Immature natural killer cell (primary cell): ENCODE measurements around the gene ALX3. TPM values are rescaled to one million over a fixed set of nuclear protein-coding genes. Genes with fewer than 3 reads are reported as not detected.

ENCODE experiments used
- DNase-seq, 3 donors: peaks; one replicate each; pipeline ENCODE4 v3.0.0; 2022; ENCODE audit warnings: mixed read lengths in 1 of 3
- H3K27ac Mint-ChIP-seq, 6 donors: one replicate each; pipeline ENCODE4 v1.8.0; 2020; ENCODE audit warnings: mixed read lengths in 6 of 6, mild to moderate bottlenecking in 5 of 6, inconsistent platforms in 4 of 6, moderate library complexity in 3 of 6
- H3K27me3 Mint-ChIP-seq, 3 donors: one replicate each; pipeline ENCODE4 v1.8.0; 2020 to 2021; ENCODE audit warnings: low read depth in 3 of 3, mild to moderate bottlenecking in 3 of 3, mixed read lengths in 3 of 3, moderate library complexity in 3 of 3, inconsistent platforms in 1 of 3
- H3K36me3 Mint-ChIP-seq, 3 donors: one replicate each; pipeline ENCODE4 v1.8.0; 2020; ENCODE audit warnings: mixed read lengths in 3 of 3, inconsistent platforms in 2 of 3, mild to moderate bottlenecking in 2 of 3
- H3K4me1 Mint-ChIP-seq, 2 donors: one replicate each; pipeline ENCODE4 v1.8.0; 2020; ENCODE audit warnings: inconsistent platforms in 2 of 2, mild to moderate bottlenecking in 2 of 2, mixed read lengths in 2 of 2, moderate library complexity in 1 of 2
- H3K4me3 Mint-ChIP-seq, 5 donors: one replicate each; pipeline ENCODE4 v1.8.0; 2020; ENCODE audit warnings: mild to moderate bottlenecking in 5 of 5, mixed read lengths in 5 of 5, inconsistent platforms in 3 of 5, moderate library complexity in 3 of 5
- H3K9me3 Mint-ChIP-seq, 6 donors: one replicate each; pipeline ENCODE4 v1.8.0; 2020; ENCODE audit warnings: mild to moderate bottlenecking in 6 of 6, mixed read lengths in 6 of 6, inconsistent platforms in 4 of 6, moderate library complexity in 3 of 6
- polyA plus RNA-seq, 3 donors: library from polyadenylated mRNA; unstranded; fragments of 300-500 nt; fragmentation: Illumina TruSeq; gene quantifications; one replicate each; pipeline ENCODE4 v1.2.3, GENCODE V29; 2021

The ALX3 gene
- polyA plus RNA-seq, result not detected

DNA sequence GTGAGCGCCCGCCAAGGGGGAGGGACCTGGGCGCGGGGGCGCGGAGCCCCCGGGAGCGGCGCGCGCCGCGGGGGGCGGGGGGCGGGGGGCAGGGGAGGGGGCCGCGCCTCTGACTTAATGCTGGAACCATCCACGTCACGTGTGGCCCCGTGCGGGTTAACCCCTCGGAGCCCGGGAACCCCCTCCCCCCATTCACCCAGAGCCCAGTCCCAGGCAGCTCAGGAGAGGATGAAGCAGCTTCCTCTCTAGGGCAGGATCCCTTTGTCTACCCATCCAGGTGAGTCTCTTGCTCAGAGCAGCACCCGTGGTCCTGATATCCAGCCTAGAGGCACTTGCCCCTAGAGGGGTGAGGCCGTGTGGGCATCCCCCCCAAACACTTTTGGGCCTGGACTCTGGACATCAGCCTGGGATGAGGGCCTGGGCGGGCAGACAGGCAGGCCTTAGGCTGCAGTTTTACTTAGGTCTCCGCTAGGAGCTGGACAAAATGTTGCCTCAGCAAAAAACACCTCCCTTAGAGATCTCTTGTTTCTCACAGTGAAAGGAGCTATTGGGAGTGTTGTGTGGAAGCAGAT lies at the start of gene ALX3:
Gene ALX3 (minus strand): TSS at position 2 of the 572 bp plus-strand sequence. CDS start 60 bp downstream, outside the sequence.
- DNase-seq, result no peak
- peak within 1 kb of the TSS in 1 of 5 donors; percentile 20 for H3K4me3 Mint-ChIP-seq
- H3K36me3 Mint-ChIP-seq, result peaks cover 0 to 3% (median 0%) of the 10 kb centered on the region in 3 donors
- no peak within 1 kb of the TSS for H3K27ac Mint-ChIP-seq
- peaks cover 6 to 25% (median 20%) of the 10 kb centered on the region in 3 donors for H3K27me3 Mint-ChIP-seq
- H3K9me3 Mint-ChIP-seq, result no peaks in the 10 kb centered on the region
- H3K4me1 Mint-ChIP-seq, result peaks cover 6 to 8% of the 10 kb centered on the region in 2 donors

DNA sequence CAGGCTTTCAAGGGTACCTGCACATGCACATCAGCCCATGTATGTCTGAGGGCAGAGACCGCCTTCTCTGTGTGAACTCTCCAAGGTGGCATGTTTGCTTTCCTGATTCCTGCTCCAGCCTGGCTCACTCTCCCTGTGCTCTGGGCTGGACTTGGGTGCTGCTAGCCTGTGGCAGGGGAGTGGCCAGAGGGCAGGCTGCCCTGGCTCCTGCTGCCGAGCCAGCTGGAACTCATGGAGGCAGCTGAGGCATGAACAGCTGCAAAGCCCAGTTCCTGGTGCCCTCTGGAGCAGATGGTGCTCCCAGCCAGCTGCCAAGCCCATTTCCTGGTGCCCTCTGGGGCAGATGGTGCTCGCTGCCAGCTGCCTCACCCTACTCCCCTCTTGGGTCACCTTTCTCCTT lies 49.4 kb upstream of the ALX3 start:
- DNase-seq, result no peak
- Mint-ChIP-seq H3K27ac (peak overlapping the region in 2 of 6 donors; percentile 79 to 86), H3K9me3 (peaks cover 4 to 8% (median 5%) of the 10 kb centered on the region in 6 donors), H3K4me3 (no peak overlapping the region), H3K27me3 (peaks cover 12 to 51% (median 33%) of the 10 kb centered on the region in 3 donors), H3K4me1 (peaks cover 4 to 5% of the 10 kb centered on the region in 2 donors), H3K36me3 (peaks cover 0 to 4% (median 0%) of the 10 kb centered on the region in 3 donors)

DNA sequence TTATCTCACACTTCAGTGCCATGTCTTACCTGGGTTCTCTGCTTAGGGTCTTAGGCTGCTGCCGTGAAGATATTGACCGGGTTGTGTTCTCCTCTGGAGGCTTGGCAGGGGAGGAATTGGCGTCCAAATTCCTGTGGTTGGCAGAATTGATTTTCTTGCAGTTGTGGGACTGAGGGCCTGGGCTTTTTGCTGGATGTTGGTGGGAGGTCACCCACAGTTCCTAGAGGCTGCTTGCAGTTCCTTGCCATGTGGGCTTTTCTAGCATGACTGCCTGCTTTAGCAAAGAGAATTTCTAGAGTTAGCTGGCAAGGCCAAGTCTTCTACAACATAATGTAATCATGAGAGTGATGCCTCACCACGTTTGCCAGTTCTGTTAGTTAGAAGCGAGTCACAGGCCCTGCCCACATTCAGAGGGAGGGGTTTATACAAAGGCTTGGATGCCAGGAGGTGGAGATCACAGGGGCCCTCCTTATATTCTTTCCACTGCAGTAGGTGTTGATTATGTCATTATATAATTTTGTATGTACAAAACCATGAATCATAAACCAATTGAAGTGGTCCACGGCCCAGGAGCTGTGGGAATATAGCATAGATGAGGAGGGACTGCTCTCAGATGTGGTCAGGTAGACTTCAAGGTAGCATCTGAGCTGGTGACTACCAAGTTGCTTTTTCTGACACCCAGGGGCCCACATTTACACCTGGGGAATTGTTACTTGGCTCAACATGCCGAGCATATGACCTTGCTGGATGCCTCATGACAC lies 48.3 kb upstream of the ALX3 start:
- no peak for DNase-seq
- peaks cover 4 to 8% (median 5%) of the 10 kb centered on the region in 6 donors for H3K9me3 Mint-ChIP-seq
- H3K4me3 Mint-ChIP-seq, result no peak overlapping the region
- H3K4me1 Mint-ChIP-seq, result peaks cover 4 to 5% of the 10 kb centered on the region in 2 donors
- H3K36me3 Mint-ChIP-seq, result peaks cover 0 to 4% (median 0%) of the 10 kb centered on the region in 3 donors
- H3K27ac Mint-ChIP-seq, result no peak overlapping the region
- H3K27me3 Mint-ChIP-seq, result peaks cover 12 to 42% (median 30%) of the 10 kb centered on the region in 3 donors

DNA sequence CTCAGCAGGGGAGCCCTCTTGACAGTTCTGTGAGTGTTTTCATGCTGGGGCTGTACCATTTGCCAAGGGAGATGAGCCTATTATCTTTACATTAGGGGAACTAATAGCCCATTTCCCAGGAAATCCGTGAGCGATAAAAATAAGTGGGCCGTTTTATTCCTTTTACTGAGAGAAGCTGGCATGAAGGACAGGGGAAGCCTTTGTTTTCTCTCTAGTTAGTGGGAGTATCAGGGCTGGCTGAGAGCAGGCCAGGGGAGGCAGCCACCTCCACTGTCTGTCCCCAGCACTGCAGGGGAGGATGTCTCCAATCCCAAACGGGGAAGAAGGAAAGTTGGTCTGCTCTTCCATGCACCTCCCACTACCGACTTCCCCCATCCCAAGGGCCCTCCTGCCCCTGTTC lies 44.3 kb upstream of the ALX3 start:
- H3K36me3 Mint-ChIP-seq, result no peaks in the 10 kb centered on the region
- no peaks in the 10 kb centered on the region for H3K9me3 Mint-ChIP-seq
- no peak overlapping the region for H3K4me3 Mint-ChIP-seq
- DNase-seq, result no peak
- no peaks in the 10 kb centered on the region for H3K4me1 Mint-ChIP-seq
- H3K27ac Mint-ChIP-seq, result no peak overlapping the region
- peaks cover 7 to 35% (median 15%) of the 10 kb centered on the region in 3 donors for H3K27me3 Mint-ChIP-seq

DNA sequence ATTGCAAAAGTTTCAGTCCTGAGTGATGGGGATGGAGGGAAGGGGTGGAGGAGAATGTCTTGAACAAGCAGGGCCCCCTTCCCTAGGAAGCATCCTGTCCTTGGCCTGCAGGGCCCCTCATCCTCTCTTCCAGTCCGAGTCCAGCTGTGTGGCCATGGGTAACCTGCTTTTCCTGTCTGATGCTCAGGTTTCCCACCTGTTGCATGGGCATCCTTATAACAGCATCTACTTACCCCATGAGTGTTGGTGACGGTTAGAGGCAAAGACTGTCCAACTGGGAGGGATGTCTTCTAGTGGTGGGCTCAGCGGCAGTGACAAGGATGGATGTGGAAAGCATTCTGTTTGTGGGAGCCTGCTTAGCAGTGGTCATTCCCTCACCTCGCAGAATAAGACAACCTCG lies 43.7 kb upstream of the ALX3 start:
- Mint-ChIP-seq H3K9me3 (no peaks in the 10 kb centered on the region), H3K4me1 (no peaks in the 10 kb centered on the region), H3K36me3 (no peaks in the 10 kb centered on the region), H3K27me3 (peaks cover 7 to 35% (median 9%) of the 10 kb centered on the region in 3 donors), H3K4me3 (no peak overlapping the region), H3K27ac (no peak overlapping the region)
- DNase-seq, result no peak

DNA sequence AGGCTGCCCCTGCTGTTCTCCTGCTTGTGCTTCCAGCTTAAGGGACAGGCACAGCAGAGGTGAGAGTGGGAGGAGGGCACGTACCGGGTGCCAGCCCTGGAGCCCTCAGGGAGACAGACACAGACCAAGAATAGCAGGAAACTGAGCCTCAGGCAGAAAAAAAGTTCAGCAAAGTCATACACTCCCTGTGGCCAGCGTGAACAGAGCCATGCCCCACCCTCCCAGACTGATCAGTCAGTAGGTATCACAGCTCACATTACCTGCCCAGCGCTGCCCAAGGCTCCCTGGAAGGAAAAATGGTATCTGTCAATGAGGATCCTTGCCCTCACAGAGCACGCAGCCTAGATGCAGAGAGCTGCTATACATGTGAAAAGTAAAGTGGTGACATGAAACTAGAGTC lies 43.1 kb upstream of the ALX3 start:
- no peak for DNase-seq
- Mint-ChIP-seq H3K36me3 (no peaks in the 10 kb centered on the region), H3K27me3 (peaks cover 4 to 30% (median 9%) of the 10 kb centered on the region in 3 donors), H3K4me1 (no peaks in the 10 kb centered on the region), H3K9me3 (no peaks in the 10 kb centered on the region), H3K4me3 (no peak overlapping the region), H3K27ac (no peak overlapping the region)

DNA sequence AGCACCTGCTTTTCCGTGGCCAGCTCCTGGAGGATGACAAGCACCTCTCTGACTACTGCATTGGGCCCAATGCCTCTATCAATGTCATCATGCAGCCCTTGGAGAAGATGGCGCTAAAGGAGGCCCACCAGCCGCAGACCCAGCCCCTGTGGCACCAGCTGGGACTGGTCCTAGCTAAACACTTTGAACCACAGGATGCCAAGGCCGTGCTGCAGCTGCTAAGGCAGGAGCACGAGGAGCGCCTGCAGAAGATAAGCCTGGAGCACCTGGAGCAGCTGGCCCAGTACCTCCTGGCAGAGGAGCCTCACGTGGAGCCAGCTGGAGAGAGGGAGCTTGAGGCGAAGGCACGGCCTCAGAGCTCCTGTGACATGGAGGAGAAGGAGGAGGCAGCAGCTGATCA lies 42.2 kb upstream of the ALX3 start:
- no peaks in the 10 kb centered on the region for H3K4me1 Mint-ChIP-seq
- H3K36me3 Mint-ChIP-seq, result no peaks in the 10 kb centered on the region
- no peak overlapping the region for H3K27ac Mint-ChIP-seq
- no peak overlapping the region for H3K4me3 Mint-ChIP-seq
- no peak for DNase-seq
- H3K27me3 Mint-ChIP-seq, result peaks cover 0 to 26% (median 9%) of the 10 kb centered on the region in 3 donors
- no peaks in the 10 kb centered on the region for H3K9me3 Mint-ChIP-seq

DNA sequence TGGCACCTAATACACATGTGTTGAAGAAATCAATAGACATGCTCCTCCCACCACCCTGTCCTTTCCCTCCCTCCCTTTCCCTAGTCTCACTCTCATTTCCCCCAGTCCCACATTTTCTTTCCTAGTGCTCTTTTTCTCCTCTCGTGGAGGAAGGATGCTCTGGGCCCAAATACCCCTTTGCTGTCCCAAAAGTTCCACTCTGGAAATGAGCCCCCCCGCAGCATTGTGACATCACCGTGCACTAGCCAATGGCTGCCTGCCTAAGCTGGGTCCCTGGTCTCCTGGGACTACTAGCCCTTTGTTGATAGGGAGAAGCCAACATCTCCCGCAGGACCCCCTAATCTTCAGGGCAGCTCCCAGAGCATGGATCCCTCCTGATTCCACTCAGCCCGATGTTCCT lies 41.7 kb upstream of the ALX3 start, which contains the start of gene UBL4B:
Gene UBL4B (plus strand): TSS at position 301 of the 400 bp plus-strand sequence. CDS start 92 bp downstream, at position 393.
- DNase-seq, result no peak
- no peaks in the 10 kb centered on the region for H3K36me3 Mint-ChIP-seq
- H3K27ac Mint-ChIP-seq, result no peak within 1 kb of the TSS
- H3K4me3 Mint-ChIP-seq, result no peak within 1 kb of the TSS
- H3K27me3 Mint-ChIP-seq, result peaks cover 0 to 24% (median 9%) of the 10 kb centered on the region in 3 donors
- H3K4me1 Mint-ChIP-seq, result no peaks in the 10 kb centered on the region
- no peaks in the 10 kb centered on the region for H3K9me3 Mint-ChIP-seq

DNA sequence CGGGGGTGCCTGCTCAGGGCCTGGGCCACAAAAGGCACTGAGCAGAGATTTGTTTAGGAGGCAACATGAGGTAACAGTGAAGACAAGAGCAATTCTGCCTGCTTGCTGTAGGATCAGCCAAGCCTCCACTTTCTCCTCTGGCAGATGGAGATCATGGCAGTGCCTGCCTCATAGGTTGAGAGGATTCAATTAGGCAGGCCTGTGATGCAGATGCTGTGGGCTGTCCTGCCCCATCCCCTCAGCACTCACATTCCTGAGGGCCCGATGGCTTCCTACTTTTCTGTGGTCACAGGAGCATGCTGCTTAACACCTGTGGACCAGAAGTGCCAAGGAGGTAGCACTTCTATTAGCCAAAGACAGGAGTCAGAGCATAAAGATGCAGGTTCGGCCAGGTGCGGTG lies 40.6 kb upstream of the ALX3 start:
- Mint-ChIP-seq H3K4me3 (no peak overlapping the region), H3K9me3 (no peaks in the 10 kb centered on the region), H3K27ac (no peak overlapping the region), H3K27me3 (peaks cover 0 to 13% (median 9%) of the 10 kb centered on the region in 3 donors), H3K4me1 (no peaks in the 10 kb centered on the region), H3K36me3 (no peaks in the 10 kb centered on the region)
- no peak for DNase-seq

DNA sequence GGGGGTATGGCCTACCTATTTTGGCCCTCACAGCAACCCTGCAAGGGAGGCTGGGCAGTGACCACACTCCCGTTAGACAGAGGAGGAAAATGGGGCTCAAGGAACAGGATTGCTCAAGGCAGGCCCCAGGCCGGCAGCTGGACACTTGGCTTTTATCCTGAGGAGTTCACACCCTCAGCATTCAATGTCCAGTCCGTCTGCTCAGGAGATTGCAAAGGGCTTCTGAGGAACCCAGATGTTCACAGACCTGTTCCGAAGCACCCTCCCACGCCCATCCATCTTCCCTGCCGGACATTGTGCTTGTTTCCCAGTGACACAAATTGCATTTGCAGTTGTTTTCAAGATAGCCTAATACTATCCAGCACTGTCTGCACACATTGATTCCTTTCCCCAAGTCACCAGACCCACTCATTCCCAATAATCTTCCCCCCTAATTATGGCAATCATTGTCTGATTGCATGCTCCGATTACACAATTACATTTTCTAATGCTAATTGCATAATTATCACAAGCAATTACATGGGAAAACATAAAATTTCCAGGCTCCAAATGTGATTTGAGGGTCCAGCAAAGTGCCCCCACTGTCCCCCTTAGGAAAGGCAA lies 37.5 kb upstream of the ALX3 start:
- Mint-ChIP-seq H3K4me3 (no peak overlapping the region), H3K27ac (no peak overlapping the region), H3K36me3 (no peaks in the 10 kb centered on the region), H3K9me3 (no peaks in the 10 kb centered on the region), H3K27me3 (peaks cover 0 to 11% (median 9%) of the 10 kb centered on the region in 3 donors), H3K4me1 (no peaks in the 10 kb centered on the region)
- no peak for DNase-seq

DNA sequence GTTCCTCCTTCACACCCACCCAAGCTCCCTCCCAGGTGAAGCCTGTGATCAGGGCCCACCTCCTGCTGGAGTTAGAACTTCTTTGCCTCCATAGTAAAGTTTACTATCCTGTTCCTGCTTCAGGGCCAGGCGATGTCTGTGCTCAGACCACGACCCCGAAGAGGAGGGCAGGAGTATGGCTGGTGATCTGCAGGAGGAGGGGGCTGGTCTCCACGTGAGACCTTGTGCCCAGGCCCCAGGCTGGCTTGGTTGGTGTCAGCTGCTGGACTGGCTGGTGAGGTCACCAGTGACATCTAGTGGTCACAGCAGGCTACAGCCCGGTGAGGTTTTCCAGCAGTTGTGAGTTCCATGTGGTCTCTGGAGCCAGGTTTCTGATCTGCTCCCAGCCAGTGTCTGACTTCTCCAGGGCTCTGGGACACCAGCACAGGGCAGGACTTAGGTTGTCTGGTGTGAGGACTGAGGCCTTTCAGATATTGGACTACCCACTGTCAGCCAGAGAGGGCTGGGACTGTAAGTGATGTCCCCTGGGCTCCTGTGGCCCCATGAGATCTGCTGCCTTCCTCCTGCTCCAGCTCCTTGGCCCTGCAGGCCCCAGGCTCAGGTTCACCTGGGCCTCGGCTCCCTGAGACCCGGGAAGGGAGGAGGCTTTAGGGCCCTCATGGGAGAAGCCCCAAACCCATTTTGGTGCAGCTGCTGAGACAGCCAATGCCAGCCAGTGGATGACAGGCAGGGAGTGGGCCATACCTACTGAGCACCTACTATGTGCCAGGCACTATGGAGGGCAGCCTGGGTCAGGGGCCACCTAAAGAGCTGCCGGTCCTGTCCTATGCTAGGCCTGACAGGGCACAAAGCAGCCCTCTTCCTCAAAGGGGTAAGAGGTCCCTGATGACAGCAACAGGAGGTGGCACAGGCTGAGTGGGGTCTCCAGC lies 35.8 kb upstream of the ALX3 start:
- Mint-ChIP-seq H3K27me3 (peaks cover 3 to 9% (median 4%) of the 10 kb centered on the region in 3 donors), H3K27ac (no peak overlapping the region)

DNA sequence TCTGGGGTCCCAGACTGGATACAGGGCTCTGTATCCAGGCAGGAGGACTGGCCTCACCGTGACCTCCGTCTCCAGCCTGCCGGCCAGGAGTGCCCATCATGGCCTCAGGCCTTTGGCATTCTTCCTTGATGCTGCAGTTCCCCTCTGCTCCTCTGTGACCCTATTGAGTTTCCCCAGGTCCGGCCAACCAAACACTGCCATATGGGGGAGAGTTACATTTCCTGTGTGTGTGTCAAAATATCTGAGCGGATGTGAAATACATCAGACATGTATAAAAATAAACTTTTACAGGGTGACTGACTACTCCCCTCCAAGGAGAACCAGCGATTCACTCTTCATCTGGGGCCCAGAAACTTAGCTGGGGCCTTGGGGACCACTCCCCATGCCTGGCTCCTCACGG lies 31.6 kb upstream of the ALX3 start:
- H3K27ac Mint-ChIP-seq, result no peak overlapping the region
- no peaks in the 10 kb centered on the region for H3K9me3 Mint-ChIP-seq
- peaks cover 0 to 8% (median 0%) of the 10 kb centered on the region in 3 donors for H3K27me3 Mint-ChIP-seq
- DNase-seq, result no peak
- H3K4me3 Mint-ChIP-seq, result no peak overlapping the region
- H3K4me1 Mint-ChIP-seq, result no peaks in the 10 kb centered on the region
- no peaks in the 10 kb centered on the region for H3K36me3 Mint-ChIP-seq

More for the DNA sequence above, 35.8 kb upstream of the ALX3 start:
- H3K4me1 Mint-ChIP-seq, result no peaks in the 10 kb centered on the region
- no peaks in the 10 kb centered on the region for H3K36me3 Mint-ChIP-seq
- peak; percentile 31 to 49 (median 45) for DNase-seq
- no peak overlapping the region for H3K4me3 Mint-ChIP-seq
- no peaks in the 10 kb centered on the region for H3K9me3 Mint-ChIP-seq

DNA sequence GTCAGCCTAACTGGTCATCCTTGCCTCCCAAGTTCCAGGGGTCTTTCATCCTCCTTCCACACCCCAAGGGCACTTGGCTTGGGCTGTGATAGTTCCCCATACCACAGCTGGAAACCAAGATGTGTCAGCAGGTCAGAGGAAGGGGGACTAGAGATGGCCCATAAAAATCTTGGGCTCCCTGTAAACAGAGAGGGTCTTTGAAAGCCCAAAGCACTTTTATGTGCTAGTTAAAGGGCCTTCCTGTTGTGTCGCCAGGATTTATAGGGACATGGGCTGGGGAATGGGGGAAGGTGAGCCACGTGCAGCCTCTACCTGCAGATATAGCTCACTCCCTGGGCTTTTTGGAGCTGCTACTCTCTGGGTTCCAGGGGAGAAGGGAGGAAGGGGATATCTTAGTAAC lies 29.9 kb upstream of the ALX3 start:
- H3K27ac Mint-ChIP-seq, result no peak overlapping the region
- no peaks in the 10 kb centered on the region for H3K36me3 Mint-ChIP-seq
- no peaks in the 10 kb centered on the region for H3K9me3 Mint-ChIP-seq
- no peaks in the 10 kb centered on the region for H3K4me1 Mint-ChIP-seq
- peaks cover 2 to 8% (median 3%) of the 10 kb centered on the region in 3 donors for H3K27me3 Mint-ChIP-seq
- no peak overlapping the region for H3K4me3 Mint-ChIP-seq
- DNase-seq, result no peak
